Measurements from ENCODE around the gene TTC16.

Gene TTC16

GRCh38 chr9:127683723-127684122 is 32.2 kb upstream of the TTC16 start:
- no peak for DNase-seq (ENCODE audit: low read depth)

DNA sequence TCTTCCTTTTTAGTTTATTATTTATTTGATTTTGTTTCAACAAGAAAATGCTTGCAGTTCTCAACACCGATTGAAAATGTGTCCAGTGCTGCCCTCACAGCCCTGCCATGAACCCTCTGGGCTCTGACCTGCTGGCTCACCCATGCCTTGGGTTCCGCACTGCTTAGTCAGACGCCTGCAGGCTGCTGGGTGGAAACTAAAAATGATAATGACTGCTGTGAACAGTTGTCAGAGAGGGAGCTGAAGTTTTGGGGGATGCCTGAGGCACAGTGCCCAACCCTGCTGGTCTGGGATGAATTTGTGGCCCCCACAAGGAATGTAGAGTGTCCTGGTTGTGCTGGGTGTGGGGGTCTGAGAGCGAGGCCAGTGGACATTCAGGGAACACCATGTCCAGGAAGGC is 31.3 kb upstream of the TTC16 start:
- DNase-seq (ENCODE audit: low read depth), result no peak
- TF ChIP-seq MYC (IDR thresholded peaks at IDR 0.05; ENCODE audit: low read depth, low read length) (no peak), MAX (IDR thresholded peaks at IDR 0.05; ENCODE audit: low read depth, low read length) (no peak)
- TF ChIP-seq, protein P1, sequence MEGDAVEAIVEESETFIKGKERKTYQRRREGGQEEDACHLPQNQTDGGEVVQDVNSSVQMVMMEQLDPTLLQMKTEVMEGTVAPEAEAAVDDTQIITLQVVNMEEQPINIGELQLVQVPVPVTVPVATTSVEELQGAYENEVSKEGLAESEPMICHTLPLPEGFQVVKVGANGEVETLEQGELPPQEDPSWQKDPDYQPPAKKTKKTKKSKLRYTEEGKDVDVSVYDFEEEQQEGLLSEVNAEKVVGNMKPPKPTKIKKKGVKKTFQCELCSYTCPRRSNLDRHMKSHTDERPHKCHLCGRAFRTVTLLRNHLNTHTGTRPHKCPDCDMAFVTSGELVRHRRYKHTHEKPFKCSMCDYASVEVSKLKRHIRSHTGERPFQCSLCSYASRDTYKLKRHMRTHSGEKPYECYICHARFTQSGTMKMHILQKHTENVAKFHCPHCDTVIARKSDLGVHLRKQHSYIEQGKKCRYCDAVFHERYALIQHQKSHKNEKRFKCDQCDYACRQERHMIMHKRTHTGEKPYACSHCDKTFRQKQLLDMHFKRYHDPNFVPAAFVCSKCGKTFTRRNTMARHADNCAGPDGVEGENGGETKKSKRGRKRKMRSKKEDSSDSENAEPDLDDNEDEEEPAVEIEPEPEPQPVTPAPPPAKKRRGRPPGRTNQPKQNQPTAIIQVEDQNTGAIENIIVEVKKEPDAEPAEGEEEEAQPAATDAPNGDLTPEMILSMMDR (IDR thresholded peaks at IDR 0.05; ENCODE audit: low read depth, low read length), result no peak
- no peak overlapping the region for H3K4me3 ChIP-seq (ENCODE audit: low read depth, low read length)

More at GRCh38 chr9:127683723-127684122, 32.2 kb upstream of the TTC16 start:
- no peak overlapping the region for H3K4me3 ChIP-seq (ENCODE audit: low read depth, low read length)
- TF ChIP-seq POLR2A (IDR thresholded peaks at IDR 0.05; ENCODE audit: extremely low read depth, insufficient read length) (no peak), MAX (IDR thresholded peaks at IDR 0.05; ENCODE audit: low read depth, low read length) (no peak), MYC (IDR thresholded peaks at IDR 0.05; ENCODE audit: low read depth, low read length) (no peak)
- TF ChIP-seq, protein P1 (IDR thresholded peaks at IDR 0.05; ENCODE audit: low read depth, low read length), result no peak

GRCh38 chr9:127686461-127687393 is 29.2 kb upstream of the TTC16 start:
- H3K4me3 ChIP-seq (ENCODE audit: low read depth, low read length), result no peak overlapping the region
- DNase-seq (ENCODE audit: low read depth), result no peak
- no peak for TF ChIP-seq POLR2A (IDR thresholded peaks at IDR 0.05; ENCODE audit: extremely low read depth, insufficient read length)
- TF ChIP-seq MAX (IDR thresholded peaks at IDR 0.05; ENCODE audit: low read depth, low read length), result no peak
- TF ChIP-seq, protein P1 (IDR thresholded peaks at IDR 0.05; ENCODE audit: low read depth, low read length), result no peak
- TF ChIP-seq MYC (IDR thresholded peaks at IDR 0.05; ENCODE audit: low read depth, low read length), result no peak

GRCh38 chr9:127689329-127690000 is 26.4 kb upstream of the TTC16 start:
- no peak overlapping the region for H3K4me3 ChIP-seq (ENCODE audit: low read depth, low read length)
- TF ChIP-seq MAX (IDR thresholded peaks at IDR 0.05; ENCODE audit: low read depth, low read length), result no peak
- TF ChIP-seq, protein P1 (IDR thresholded peaks at IDR 0.05; ENCODE audit: low read depth, low read length), result no peak
- TF ChIP-seq MYC (IDR thresholded peaks at IDR 0.05; ENCODE audit: low read depth, low read length), result no peak
- no peak for TF ChIP-seq POLR2A (IDR thresholded peaks at IDR 0.05; ENCODE audit: extremely low read depth, insufficient read length)
- no peak for DNase-seq (ENCODE audit: low read depth)

DNA sequence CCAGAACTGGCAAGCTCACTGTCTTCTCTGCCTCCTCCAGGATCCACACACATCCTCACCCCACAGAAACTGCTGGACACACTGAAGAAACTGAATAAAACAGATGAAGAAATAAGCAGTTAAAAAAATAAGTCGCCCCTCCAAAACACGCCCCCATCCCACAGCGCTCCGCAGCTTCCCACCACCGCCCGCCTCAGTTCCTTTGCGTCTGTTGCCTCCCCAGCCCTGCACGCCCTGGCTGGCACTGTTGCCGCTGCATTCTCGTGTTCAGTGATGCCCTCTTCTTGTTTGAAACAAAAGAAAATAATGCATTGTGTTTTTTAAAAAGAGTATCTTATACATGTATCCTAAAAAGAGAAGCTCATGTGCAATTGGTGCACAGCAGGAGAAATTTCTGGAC is 25.1 kb upstream of the TTC16 start:
- TF ChIP-seq POLR2A (IDR thresholded peaks at IDR 0.05; ENCODE audit: extremely low read depth, insufficient read length), result no peak
- TF ChIP-seq MAX (IDR thresholded peaks at IDR 0.05; ENCODE audit: low read depth, low read length), result no peak
- TF ChIP-seq MYC (IDR thresholded peaks at IDR 0.05; ENCODE audit: low read depth, low read length), result no peak
- TF ChIP-seq, protein P1 (IDR thresholded peaks at IDR 0.05; ENCODE audit: low read depth, low read length), result no peak
- H3K4me3 ChIP-seq (ENCODE audit: low read depth, low read length), result no peak overlapping the region
- no peak for DNase-seq (ENCODE audit: low read depth)

All from NB4 (cell line).